GM21447 (cell line): Measurements from ENCODE around the gene KIAA1191.
"Not testable (repeated sequence)": the region's sequence is repeated elsewhere in the genome, so short reads cannot be mapped to it uniquely, and the experiment has no call there.

Experiments
- ATAC-seq: cut with Tn5 transposase; IDR thresholded peaks from one replicate; pipeline ENCODE4 v1.9.1; 2021; ENCODE audit not compliant: unreplicated experiment

The KIAA1191 gene

GRCh38 chr5:176319827-176320554 is 41.6 kb downstream of the KIAA1191 start:
- ATAC-seq: no peak

GRCh38 chr5:176317534-176318374 is 43.8 kb downstream of the KIAA1191 start:
- ATAC-seq: no peak

GRCh38 chr5:176305356-176305755 is 56.2 kb downstream of the KIAA1191 start:
- ATAC-seq: not testable (repeated sequence)
